ENCODE data around the gene COG5. TPM values are rescaled to one million over a fixed set of nuclear protein-coding genes. Genes with fewer than 3 reads are reported as not detected.

COG5 gene
- total RNA-seq, 1 experiment from 2014 or later = 20.2 TPM

GRCh38 chr7:107172276-107173032, 391.3 kb downstream of the COG5 start:
- no peak for TF ChIP-seq CTCF (conservative IDR thresholded peaks at IDR 0.05)
- Histone ChIP-seq H3K4ac (ENCODE audit: low read depth, low read length) (no peak overlapping the region), H2AK5ac (ENCODE audit: insufficient read length, low read length) (no peak overlapping the region), H3K27ac (ENCODE audit: insufficient read length, low read depth, low read length) (no peak overlapping the region), H3K4me2 (ENCODE audit: insufficient read depth, insufficient read length, low read length) (no peak overlapping the region), H2BK20ac (ENCODE audit: low read depth, low read length, poor library complexity, severe bottlenecking) (no peak overlapping the region), H2BK12ac (ENCODE audit: insufficient read length, low read depth, low read length) (no peak overlapping the region), H4K5ac (ENCODE audit: insufficient read length, low read depth, low read length) (no peak overlapping the region), H4K91ac (ENCODE audit: insufficient read length, low read depth, low read length) (no peak overlapping the region), H3T11ph (ENCODE audit: low read length) (no peak overlapping the region), H4K20me1 (ENCODE audit: control insufficient read depth, insufficient read depth, insufficient read length) (no peaks in the 10 kb centered on the region), H3K23ac (ENCODE audit: insufficient read length, low read depth, low read length) (no peak overlapping the region), H3K18ac (ENCODE audit: insufficient read length, low read depth, low read length) (no peak overlapping the region), H2AFZ (ENCODE audit: low read length) (no peak overlapping the region), H3K14ac (ENCODE audit: insufficient read depth, low read length) (no peak overlapping the region), H2BK120ac (ENCODE audit: low read depth, low read length, poor library complexity, severe bottlenecking) (peak overlapping the region; percentile 30), H3K4me1 (ENCODE audit: insufficient read depth, low read length) (no peaks in the 10 kb centered on the region), H3K9ac (ENCODE audit: extremely low read depth, insufficient read length, low read length) (no peak overlapping the region), H3K79me1 (ENCODE audit: insufficient read depth, low read depth, low read length, poor library complexity, severe bottlenecking) (no peaks in the 10 kb centered on the region), H3K56ac (ENCODE audit: insufficient read length, low read depth, low read length) (no peak overlapping the region), H3K27me3 (ENCODE audit: insufficient read depth, low read length) (no peaks in the 10 kb centered on the region), H3K9me3 (ENCODE audit: control insufficient read depth, low read depth, low read length) (no peaks in the 10 kb centered on the region), H3K79me2 (ENCODE audit: insufficient read depth, low read length) (peaks cover 3% of the 10 kb centered on the region; the same call in 1 of the 2 replicates), H2BK15ac (ENCODE audit: low read depth, low read length) (no peak overlapping the region), H4K8ac (replicated peaks; ENCODE audit: insufficient read length, low read depth, low read length) (no peak overlapping the region), H3K23me2 (ENCODE audit: insufficient read length, low read depth, low read length, poor library complexity, severe bottlenecking) (peaks cover 5% of the 10 kb centered on the region), H2BK5ac (ENCODE audit: insufficient read length, low read length) (no peak overlapping the region)
- Mint-ChIP-seq H3K4me3 (no peak overlapping the region), H3K9me3 (peaks cover 0 to 3% of the 10 kb centered on the region in 2 experiments; a peak in 2 of 5 replicates), H3K27me3 (ENCODE audit: low read depth) (no peaks in the 10 kb centered on the region; the same call in 1 of the 2 replicates), H3K27ac (peak overlapping the region; percentile 70 to 90 (median 90); a peak in 5 of 7 replicates), H3K4me1 (peaks cover 29 to 38% of the 10 kb centered on the region in 2 experiments), H3K36me3 (ENCODE audit: insufficient read depth in 1 of 3, low read depth in 3 of 3) (peaks cover 0 to 6% (median 4%) of the 10 kb centered on the region in 3 experiments; a peak in 2 of 7 replicates)
- DNase-seq = no peak
- WGBS (ENCODE audit: extremely low coverage, insufficient read length, low lambda C conversion rate) = no CpG with 5 or more reads among the region's 4 CpGs

Data from H9 (cell line).